Activated CD4-positive, alpha-beta T cell treated with anti-CD3 and anti-CD28 coated beads, Interleukin-2, amount 50 U/mL, for 24 hours (primary cell): ENCODE measurements around the gene EPN3.
A peak's percentile ranks its signal among the peaks of the same experiment; 100 is the strongest.

ENCODE experiments used
- DNase-seq, 2 donors: peaks; one replicate each; pipeline ENCODE4 v3.0.0-alpha.2; 2020; ENCODE audit warnings: low read depth in 1 of 2, low spot score in 1 of 2

Gene EPN3

GRCh38 chr17:50508573-50509460 is 23.7 kb upstream of the EPN3 start:
- DNase-seq = no peak

GRCh38 chr17:50511058-50511457 is 21.5 kb upstream of the EPN3 start:
- peak in 1 of 2 donors; percentile 48 for DNase-seq

GRCh38 chr17:50513495-50513894 is 19.0 kb upstream of the EPN3 start:
- DNase-seq = no peak

- DNase-seq = no peak
Observed at GRCh38 chr17:50514388-50514787, 18.1 kb upstream of the EPN3 start.

- no peak for DNase-seq
Observed at GRCh38 chr17:50514936-50515702, 17.4 kb upstream of the EPN3 start.

- no peak for DNase-seq
Observed at GRCh38 chr17:50517011-50517410, 15.5 kb upstream of the EPN3 start.

GRCh38 chr17:50517504-50518383 is 14.8 kb upstream of the EPN3 start:
- no peak for DNase-seq

- no peak for DNase-seq
Observed at GRCh38 chr17:50518384-50519023, 14.0 kb upstream of the EPN3 start.

- no peak for DNase-seq
Observed at GRCh38 chr17:50519141-50519834, 13.2 kb upstream of the EPN3 start.

GRCh38 chr17:50520483-50520882 is 12.1 kb upstream of the EPN3 start:
- no peak for DNase-seq

- DNase-seq = no peak
Observed at GRCh38 chr17:50521514-50521913, 11.0 kb upstream of the EPN3 start.

GRCh38 chr17:50522766-50523165 is 9.8 kb upstream of the EPN3 start:
- no peak for DNase-seq

- DNase-seq = no peak
Observed at GRCh38 chr17:50523208-50523607, 9.3 kb upstream of the EPN3 start.

GRCh38 chr17:50524838-50525237 is 7.7 kb upstream of the EPN3 start:
- DNase-seq = no peak

GRCh38 chr17:50527155-50527762 is 5.3 kb upstream of the EPN3 start:
- DNase-seq = no peak

- no peak for DNase-seq
Observed at GRCh38 chr17:50527949-50528474, 4.5 kb upstream of the EPN3 start.

- DNase-seq = no peak
Observed at GRCh38 chr17:50529849-50530248, 2.7 kb upstream of the EPN3 start.

GRCh38 chr17:50531428-50532025 is 1.0 kb upstream of the EPN3 start:
- DNase-seq = no peak

GRCh38 chr17:50533185-50533584 is 650 bp downstream of the EPN3 start:
- DNase-seq = no peak
